HG03521 (cell line): ENCODE measurements around the gene CAP2.

ENCODE experiments used
- ATAC-seq: cut with Tn5 transposase; IDR thresholded peaks from one replicate; pipeline ENCODE4 v1.9.1; 2021; ENCODE audit warnings: mild to moderate bottlenecking, moderate library complexity; ENCODE audit not compliant: unreplicated experiment

Gene CAP2, protein sequence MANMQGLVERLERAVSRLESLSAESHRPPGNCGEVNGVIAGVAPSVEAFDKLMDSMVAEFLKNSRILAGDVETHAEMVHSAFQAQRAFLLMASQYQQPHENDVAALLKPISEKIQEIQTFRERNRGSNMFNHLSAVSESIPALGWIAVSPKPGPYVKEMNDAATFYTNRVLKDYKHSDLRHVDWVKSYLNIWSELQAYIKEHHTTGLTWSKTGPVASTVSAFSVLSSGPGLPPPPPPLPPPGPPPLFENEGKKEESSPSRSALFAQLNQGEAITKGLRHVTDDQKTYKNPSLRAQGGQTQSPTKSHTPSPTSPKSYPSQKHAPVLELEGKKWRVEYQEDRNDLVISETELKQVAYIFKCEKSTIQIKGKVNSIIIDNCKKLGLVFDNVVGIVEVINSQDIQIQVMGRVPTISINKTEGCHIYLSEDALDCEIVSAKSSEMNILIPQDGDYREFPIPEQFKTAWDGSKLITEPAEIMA

GRCh38 chr6:17392978-17393891 lies at the start of gene CAP2:
Gene CAP2 (plus strand): TSS chr6:17393595. CDS start chr6:17421556, 27,961 bp downstream.
- ATAC-seq = no peak

DNA sequence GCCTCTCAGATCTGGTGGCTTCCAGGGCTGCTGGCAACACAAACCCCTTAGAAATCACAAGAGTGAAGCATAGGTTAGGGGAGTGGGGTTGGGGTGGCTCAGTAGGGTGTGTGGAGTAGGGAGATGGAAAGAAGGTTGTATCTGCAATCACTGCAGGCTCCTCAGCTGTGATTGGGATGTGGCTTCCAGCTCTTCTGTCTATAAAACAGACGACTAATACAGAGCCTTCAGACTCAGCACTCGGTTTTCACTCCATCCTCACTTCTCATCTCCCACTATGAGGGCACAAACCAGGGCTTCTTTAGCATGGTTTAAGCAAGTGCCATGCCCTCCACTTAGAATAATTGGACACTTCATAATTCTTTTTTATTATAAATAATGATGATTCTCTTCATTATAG lies 46.4 kb upstream of the CAP2 start:
- no peak for ATAC-seq

DNA sequence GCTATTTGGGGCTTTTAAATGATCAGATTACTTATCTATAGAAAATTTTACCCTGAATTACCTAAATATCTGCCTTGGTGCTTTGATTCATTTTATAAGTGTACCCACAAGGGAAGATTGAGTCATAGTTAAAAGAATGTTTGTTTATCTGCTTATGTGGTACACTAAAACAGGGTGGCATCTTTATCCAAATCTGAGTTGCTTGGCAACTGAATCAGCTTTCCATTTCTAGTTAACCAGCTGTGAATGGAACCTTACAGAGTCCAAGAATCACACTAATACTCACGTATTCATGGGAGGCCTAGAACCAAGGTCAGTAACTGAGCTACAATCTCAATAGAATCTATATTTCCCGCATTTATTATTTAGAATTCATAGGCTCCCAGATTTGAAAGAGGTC lies 44.0 kb upstream of the CAP2 start:
- no peak for ATAC-seq

- ATAC-seq = no peak
Measured at GRCh38 chr6:17352302-17352701, 41.1 kb upstream of the CAP2 start.

- no peak for ATAC-seq
Measured at GRCh38 chr6:17353440-17354175, 39.8 kb upstream of the CAP2 start.

GRCh38 chr6:17354700-17355403 lies 38.5 kb upstream of the CAP2 start:
- ATAC-seq = no peak

DNA sequence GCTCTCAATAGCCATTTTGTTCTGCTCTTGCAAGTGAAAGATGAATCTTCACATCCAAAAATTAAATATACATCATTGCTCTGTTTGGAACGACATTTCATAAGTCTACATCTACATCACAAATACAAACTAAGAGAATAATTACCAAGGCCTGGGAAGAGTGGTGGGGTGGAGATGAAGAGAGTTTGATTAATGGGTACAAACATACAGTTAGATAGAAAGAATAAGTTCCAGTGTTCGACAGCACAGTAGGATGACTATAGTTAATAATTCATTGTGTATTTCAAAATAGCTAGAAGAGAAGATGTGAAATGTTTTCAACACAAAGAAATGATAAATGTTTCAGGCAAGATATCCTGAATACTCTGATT lies 38.0 kb upstream of the CAP2 start:
- ATAC-seq = no peak

- ATAC-seq = no peak
Measured at GRCh38 chr6:17358515-17358914, 34.9 kb upstream of the CAP2 start.

DNA sequence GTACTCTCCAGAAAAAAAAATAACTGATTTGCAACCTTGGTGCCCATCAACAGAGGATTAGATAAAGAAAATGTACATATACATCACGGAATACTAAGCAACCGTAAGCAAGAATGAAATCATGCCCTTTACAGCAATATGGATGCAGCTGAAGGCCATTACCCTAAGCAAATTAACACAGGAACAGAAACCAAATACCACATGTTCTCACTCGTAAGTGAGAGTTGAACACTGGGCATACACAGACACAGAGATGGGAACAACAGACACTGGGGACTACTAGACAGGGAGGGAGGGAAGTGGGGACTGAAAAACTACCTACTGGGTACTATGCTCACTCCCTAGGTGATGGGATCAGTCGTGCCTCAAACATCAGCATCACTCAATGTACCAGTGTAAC lies 32.8 kb upstream of the CAP2 start:
- no peak for ATAC-seq

- no peak for ATAC-seq
Measured at GRCh38 chr6:17361013-17361412, 32.4 kb upstream of the CAP2 start.

- ATAC-seq = no peak
Measured at GRCh38 chr6:17365961-17366360, 27.4 kb upstream of the CAP2 start.

DNA sequence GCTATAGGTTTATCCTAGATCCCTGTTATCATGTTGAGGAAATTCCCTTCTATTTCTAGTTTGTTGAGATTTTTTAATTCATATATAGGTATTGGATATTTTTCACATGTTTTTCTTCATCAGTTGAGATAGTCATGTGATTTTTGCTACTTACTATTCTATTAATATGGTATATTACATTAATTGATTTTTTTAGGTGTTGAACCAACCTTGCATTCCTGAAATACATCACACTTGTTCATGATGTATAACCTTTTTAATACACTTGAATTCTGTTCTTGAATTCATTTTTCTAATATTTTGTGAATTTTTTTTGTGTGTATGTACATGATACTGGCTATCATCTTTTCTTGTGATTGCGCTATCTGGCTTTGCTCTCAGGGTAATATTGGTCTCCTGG lies 25.5 kb upstream of the CAP2 start:
- ATAC-seq = no peak

DNA sequence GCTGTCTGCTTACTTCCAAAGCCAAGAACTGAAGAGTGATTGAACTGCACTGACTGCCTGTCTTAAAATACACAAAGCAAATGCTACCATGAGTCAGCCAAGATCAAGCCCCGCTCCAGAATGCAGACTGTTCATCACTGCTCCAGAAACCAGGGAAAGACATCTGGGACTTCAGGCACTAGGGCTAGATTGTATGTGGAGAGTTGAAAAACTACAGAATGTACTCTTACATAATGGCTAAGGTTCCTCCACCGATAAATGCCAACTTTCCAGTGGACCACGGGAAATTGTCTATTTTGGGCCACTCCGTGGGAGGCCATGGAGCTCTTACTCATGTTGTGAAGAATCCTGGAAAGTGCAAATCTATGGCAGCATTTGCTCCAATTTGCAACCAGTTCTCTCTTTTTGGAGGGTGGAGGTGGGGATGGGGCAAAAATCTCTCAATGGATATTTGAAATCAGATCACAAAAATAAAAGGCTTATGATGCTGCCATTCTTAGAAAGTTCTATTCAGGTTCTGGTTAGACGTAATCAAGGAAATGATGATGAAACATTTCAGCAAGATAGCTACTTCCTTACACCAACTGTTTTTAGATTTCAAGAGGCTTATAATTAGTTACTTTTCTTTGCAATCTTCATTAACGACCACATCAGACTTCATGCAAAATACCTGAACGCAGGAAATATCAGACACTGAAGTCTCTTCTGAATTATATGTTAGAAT lies 11.8 kb upstream of the CAP2 start:
- ATAC-seq = no peak

DNA sequence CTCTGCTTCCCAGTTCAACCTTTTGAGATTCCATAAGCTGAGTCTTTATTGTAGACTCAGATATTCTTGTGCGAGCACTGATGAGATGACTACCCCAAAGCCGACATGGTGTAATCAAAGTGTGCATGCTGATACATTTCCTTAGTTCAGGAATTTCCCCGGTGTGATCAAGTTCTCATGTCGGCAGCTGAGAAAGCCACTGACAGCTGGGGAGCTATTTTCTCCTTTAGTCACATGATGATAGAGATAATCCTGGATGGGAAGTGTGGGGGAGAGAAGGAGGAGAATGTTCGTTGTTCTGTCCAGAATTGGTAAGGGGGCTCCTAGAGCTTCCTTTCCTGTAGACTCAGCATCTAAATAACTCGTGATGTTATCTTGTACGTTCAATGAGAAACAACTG lies 7.7 kb upstream of the CAP2 start:
- ATAC-seq = no peak

DNA sequence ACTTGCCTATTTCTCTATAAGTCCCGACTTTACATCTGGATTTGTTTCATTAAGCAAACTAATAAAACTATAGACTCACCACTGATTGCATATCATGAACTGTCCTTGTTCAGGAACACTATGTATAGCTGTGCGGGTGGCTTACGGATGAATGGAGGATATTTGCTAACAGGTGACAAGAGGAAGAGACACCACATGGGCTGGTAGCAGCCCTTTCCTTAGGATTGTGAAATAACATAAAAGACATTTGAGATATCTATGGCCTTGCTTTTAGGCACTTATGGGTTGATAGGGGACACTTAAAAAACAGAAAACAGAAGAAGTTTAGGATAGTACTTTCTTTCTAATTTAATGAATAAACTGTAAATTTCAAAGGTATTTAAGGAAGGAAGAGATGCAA lies 5.0 kb upstream of the CAP2 start:
- no peak for ATAC-seq

GRCh38 chr6:17389274-17389847 lies 4.0 kb upstream of the CAP2 start:
- ATAC-seq = no peak

DNA sequence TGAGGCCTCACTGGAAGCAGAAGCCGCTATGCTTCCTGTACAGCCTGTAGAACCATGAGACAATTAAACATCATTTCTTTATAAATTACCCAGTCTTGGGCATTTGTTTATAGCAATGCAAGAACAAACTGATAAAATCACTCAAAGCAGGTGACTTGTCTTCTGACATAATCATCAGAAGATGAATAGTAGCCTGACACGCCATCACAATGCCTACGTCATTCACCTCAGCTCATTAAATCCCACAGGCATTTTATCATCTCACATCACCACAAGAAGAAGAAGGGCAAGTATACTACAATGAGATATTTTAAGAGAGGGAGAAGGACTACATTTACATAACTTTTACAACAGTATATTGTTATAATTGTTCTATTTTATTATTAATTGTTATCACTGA lies 3.1 kb upstream of the CAP2 start:
- ATAC-seq = no peak

DNA sequence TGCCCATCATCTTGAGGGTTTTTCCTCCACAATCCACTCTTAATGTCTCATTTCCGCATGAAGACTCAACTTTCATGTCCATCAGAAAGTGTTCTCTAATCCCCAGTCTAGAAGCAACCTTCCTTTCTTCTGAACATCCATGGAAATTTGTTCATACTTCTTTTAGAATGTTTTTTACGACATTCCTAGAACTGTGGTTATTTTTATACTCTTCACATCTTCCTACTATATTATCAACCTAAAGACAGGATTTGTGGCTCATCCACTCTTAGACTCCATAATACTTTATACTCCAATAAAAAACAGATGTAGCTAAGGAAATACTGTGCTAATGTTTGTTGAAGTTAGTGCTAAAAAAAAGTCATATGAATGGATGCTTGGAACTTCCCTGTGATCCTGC lies 1.4 kb upstream of the CAP2 start:
- no peak for ATAC-seq

DNA sequence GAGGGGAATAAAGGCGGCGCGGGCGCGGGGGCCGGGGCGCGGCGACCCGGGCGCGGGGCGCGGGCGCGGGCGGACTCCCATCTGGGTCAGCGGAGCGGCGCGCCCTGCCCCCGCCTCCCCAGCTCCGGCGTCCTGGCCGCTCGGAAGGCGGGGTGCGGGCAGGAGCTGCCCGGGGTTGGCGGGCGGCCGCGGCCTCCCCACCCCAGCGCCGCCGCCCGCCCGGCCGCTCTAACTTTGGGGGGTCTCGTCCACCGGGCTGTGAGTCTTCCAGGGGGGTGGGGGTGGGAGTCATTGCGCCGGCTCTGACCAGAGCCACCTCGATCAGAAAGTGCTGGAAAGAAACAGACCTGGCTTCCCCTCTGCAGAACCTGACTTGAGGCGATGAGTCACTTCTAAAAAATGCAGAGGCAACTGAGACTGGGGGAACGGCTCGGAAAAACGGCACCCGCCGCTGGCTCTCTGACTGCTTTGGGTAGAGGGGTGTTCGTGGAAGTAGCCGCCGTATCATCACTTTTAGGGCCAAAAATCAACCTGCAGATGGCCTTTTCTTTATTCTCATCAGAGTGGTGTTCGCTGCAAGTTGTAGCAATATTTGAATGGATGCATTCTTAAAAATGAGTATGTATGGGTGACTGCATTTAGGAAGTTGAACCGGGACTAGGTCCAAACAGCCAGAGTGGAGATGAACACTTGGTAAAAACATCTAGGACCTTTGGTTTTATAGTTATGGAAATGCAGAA lies 667 bp downstream of the CAP2 start:
- ATAC-seq = no peak
